ENCODE data around the gene OR8A1.
"Not testable (repeated sequence)": the region's sequence is repeated elsewhere in the genome, so short reads cannot be mapped to it uniquely, and the experiment has no call there.

Gene OR8A1

GRCh38 chr11:124595302-124595701 lies 25.5 kb downstream of the OR8A1 start:
- DNase-seq (ENCODE audit: low read depth) = no peak

- no peak for DNase-seq (ENCODE audit: low read depth)
These were observed 27.8 kb downstream of the OR8A1 start for GRCh38 chr11:124597626-124598025.

GRCh38 chr11:124600621-124601320 lies 31.0 kb downstream of the OR8A1 start:
- DNase-seq (ENCODE audit: low read depth) = no peak

GRCh38 chr11:124602193-124602592 lies 32.4 kb downstream of the OR8A1 start:
- no peak for DNase-seq (ENCODE audit: low read depth)

GRCh38 chr11:124602723-124603122 lies 32.9 kb downstream of the OR8A1 start:
- DNase-seq (ENCODE audit: low read depth) = not testable (repeated sequence)

GRCh38 chr11:124605719-124606118 lies 35.9 kb downstream of the OR8A1 start:
- DNase-seq (ENCODE audit: low read depth) = no peak

- no peak for DNase-seq (ENCODE audit: low read depth)
These were observed 38.4 kb downstream of the OR8A1 start for GRCh38 chr11:124608147-124608546.

GRCh38 chr11:124610295-124610694 lies 40.5 kb downstream of the OR8A1 start:
- DNase-seq (ENCODE audit: low read depth) = no peak

GRCh38 chr11:124611064-124611463 lies 41.3 kb downstream of the OR8A1 start, which contains the start of gene PANX3:
PANX3 (plus strand) TSS chr11:124611428; CDS start chr11:124611557, 129 bp downstream.
- DNase-seq (ENCODE audit: low read depth) = no peak

GRCh38 chr11:124612045-124612444 lies 42.2 kb downstream of the OR8A1 start:
- DNase-seq (ENCODE audit: low read depth) = no peak

- no peak for DNase-seq (ENCODE audit: low read depth)
These were observed 42.9 kb downstream of the OR8A1 start for GRCh38 chr11:124612567-124613246.

- no peak for DNase-seq (ENCODE audit: low read depth)
These were observed 49.1 kb downstream of the OR8A1 start for GRCh38 chr11:124618863-124619262.
